Measurements from ENCODE around the gene CCDC187. TPM values are rescaled to one million over a fixed set of nuclear protein-coding genes. Genes with fewer than 3 reads are reported as not detected.

The CCDC187 gene
- total and polyA plus RNA-seq, 2 of the 13 experiments (the other 11 are each of a cell fraction or from before 2014, with no cell fraction given) = 0.03 to 0.13 TPM

GRCh38 chr9:136208675-136209074 lies 95.2 kb downstream of the CCDC187 start (continued):
- TF ChIP-seq RAD51 (IDR thresholded peaks at IDR 0.05; ENCODE audit: borderline replicate concordance) (no peak), MLLT10 (CRISPR knock-in tag; IDR thresholded peaks at IDR 0.05) (no peak)
- TF ChIP-seq, protein P1, sequence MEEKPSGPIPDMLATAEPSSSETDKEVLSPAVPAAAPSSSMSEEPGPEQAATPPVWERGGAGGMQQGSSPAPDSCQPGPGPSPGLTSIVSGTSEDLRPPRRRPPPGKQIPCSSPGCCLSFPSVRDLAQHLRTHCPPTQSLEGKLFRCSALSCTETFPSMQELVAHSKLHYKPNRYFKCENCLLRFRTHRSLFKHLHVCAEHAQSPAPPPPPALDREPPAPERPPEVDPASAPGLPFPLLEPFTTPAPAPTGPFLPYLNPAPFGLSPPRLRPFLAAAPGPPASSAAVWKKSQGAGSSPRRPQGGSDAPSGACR (CRISPR knock-in tag; IDR thresholded peaks at IDR 0.05) = no peak

- BruUV-seq (replicated peaks) = no TSS peak
- intact Hi-C loops (cut with micrococcal nuclease; ENCODE audit: unreplicated experiment) (no loop called here), in situ Hi-C loops (cut with HindIII; ENCODE audit: extremely low pct_ligation_motif_present, low pct_unique_long_range_greater_than_20kb) (no loop called here)
- ChIA-PET POLR2A (no interaction called here), CTCF (ENCODE audit: low intra/inter-chr PET ratio, low total read pairs) (no interaction called here)
- TF ChIP-seq EZH2 (conservative IDR thresholded peaks at IDR 0.05; ENCODE audit: low read depth, low read length) (no peak), RBM22 (optimal IDR thresholded peaks at IDR 0.05; ENCODE audit: low read length) (peak; percentile 68)
- H3K79me2 ChIP-seq (ENCODE audit: insufficient read depth, low read length) = no peaks in the 10 kb centered on the region
- H3K9ac ChIP-seq (ENCODE audit: insufficient read depth, low read depth, low read length) = no peak overlapping the region
- H3K4me3 ChIP-seq (replicated peaks in 1 of 3; ENCODE audit: insufficient read depth in 1 of 3, low read depth in 2 of 3, low read length in 3 of 3) = no peak overlapping the region
- 96% methylated on average over 8 of the region's 9 CpGs for WGBS (ENCODE audit: low lambda C conversion rate)
- H3K4me1 ChIP-seq (ENCODE audit: insufficient read depth, low read length) = peaks cover 12% of the 10 kb centered on the region
- DNase-seq (ENCODE audit: low spot score) (no peak), ATAC-seq (no peak), FAIRE-seq (no peak)
- no peak overlapping the region for H2AFZ ChIP-seq (ENCODE audit: low read length)
- H3K27me3 ChIP-seq (ENCODE audit: control insufficient read depth in 1 of 2, insufficient read depth in 2 of 2, low read length in 2 of 2) = peaks cover 4 to 14% of the 10 kb centered on the region in 2 experiments; a peak in 4 of 5 replicates
- no peak overlapping the region for H3K4me2 ChIP-seq (ENCODE audit: low read depth, low read length)
- peaks cover 16 to 35% of the 10 kb centered on the region in 2 experiments for H3K36me3 ChIP-seq (replicated peaks in 1 of 2; ENCODE audit: control insufficient read depth in 1 of 2, insufficient read depth in 2 of 2, low read length in 2 of 2)
- no peak overlapping the region for H3K27ac ChIP-seq (ENCODE audit: extremely low read length, insufficient read depth, low read length)
- H3K9me3 ChIP-seq (ENCODE audit: low read length) = no peaks in the 10 kb centered on the region
- peaks cover 31% of the 10 kb centered on the region; the same call in 1 of the 2 replicates for H4K20me1 ChIP-seq (ENCODE audit: insufficient read depth, low read length)
These were observed 96.3 kb downstream of the CCDC187 start for GRCh38 chr9:136207616-136208015.

DNA sequence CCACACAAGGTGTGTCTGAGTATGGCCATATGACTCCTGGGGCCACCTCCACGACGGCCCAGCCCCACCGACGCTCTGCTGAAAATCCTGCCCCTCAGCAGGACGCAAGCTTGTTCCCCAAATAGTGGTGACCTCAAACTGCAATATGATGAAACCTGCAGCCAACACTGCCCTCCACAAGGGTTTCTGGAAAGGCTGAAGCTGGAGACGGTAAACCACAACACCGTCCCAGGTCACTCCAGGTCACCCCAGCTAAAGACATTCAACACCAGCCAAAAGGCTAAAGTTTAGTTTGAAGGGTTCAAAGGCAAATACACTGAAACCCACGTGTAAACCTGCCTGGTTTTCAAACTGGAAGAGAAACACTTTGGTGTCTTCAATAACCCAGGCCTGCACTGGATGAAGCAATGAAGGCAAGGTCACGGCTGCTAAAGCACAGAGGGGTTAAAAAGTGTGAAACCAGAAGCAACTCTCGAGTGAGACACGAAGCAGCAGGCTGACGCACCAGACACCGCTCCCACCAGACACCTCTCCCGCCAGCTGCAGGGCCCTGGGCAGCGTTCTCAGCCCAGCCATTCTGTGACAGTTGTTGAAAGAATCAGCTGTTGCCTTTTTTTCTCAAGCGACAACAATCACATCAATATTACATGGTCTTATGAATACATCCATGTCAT lies 97.2 kb downstream of the CCDC187 start:
- TSS peak; percentile 54 for BruUV-seq (replicated peaks)
- POLR2A ChIA-PET = interaction anchor here (0.9 kb wide), 1 partner anchor 38 kb away, joined by 3 read pairs; no protein-coding TSS in a partner anchor
- no peak for DNase-seq (ENCODE audit: low spot score)
- TF ChIP-seq SRSF4 (IDR thresholded peaks at IDR 0.05; ENCODE audit: low read depth, low read length, poor library complexity, severe bottlenecking) = no peak
- TF ChIP-seq, protein P2, sequence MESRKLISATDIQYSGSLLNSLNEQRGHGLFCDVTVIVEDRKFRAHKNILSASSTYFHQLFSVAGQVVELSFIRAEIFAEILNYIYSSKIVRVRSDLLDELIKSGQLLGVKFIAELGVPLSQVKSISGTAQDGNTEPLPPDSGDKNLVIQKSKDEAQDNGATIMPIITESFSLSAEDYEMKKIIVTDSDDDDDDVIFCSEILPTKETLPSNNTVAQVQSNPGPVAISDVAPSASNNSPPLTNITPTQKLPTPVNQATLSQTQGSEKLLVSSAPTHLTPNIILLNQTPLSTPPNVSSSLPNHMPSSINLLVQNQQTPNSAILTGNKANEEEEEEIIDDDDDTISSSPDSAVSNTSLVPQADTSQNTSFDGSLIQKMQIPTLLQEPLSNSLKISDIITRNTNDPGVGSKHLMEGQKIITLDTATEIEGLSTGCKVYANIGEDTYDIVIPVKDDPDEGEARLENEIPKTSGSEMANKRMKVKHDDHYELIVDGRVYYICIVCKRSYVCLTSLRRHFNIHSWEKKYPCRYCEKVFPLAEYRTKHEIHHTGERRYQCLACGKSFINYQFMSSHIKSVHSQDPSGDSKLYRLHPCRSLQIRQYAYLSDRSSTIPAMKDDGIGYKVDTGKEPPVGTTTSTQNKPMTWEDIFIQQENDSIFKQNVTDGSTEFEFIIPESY (CRISPR knock-in tag; IDR thresholded peaks at IDR 0.05) = peak; percentile 16; the same call in 1 of the 2 replicates

More for the DNA sequence above, 97.2 kb downstream of the CCDC187 start:
- H3K27ac ChIP-seq (ENCODE audit: extremely low read length, insufficient read depth, low read length) = no peak overlapping the region
- H3K4me1 ChIP-seq (ENCODE audit: insufficient read depth, low read length) = peaks cover 12% of the 10 kb centered on the region
- H3K9ac ChIP-seq (ENCODE audit: insufficient read depth, low read depth, low read length) = no peak overlapping the region
- no peak for ATAC-seq
- CTCF ChIA-PET (ENCODE audit: low intra/inter-chr PET ratio, low total read pairs) = no interaction called here
- intact Hi-C loops (cut with micrococcal nuclease; ENCODE audit: unreplicated experiment) (no loop called here), in situ Hi-C loops (cut with HindIII; ENCODE audit: extremely low pct_ligation_motif_present, low pct_unique_long_range_greater_than_20kb) (no loop called here)
- H3K27me3 ChIP-seq (ENCODE audit: control insufficient read depth in 1 of 2, insufficient read depth in 2 of 2, low read length in 2 of 2) = peaks cover 5 to 22% of the 10 kb centered on the region in 2 experiments; a peak in 4 of 5 replicates
- H3K79me2 ChIP-seq (ENCODE audit: insufficient read depth, low read length) = no peaks in the 10 kb centered on the region
- peaks cover 31% of the 10 kb centered on the region; the same call in 1 of the 2 replicates for H4K20me1 ChIP-seq (ENCODE audit: insufficient read depth, low read length)
- H3K9me3 ChIP-seq (ENCODE audit: low read length) = no peaks in the 10 kb centered on the region
- no peak overlapping the region for H2AFZ ChIP-seq (ENCODE audit: low read length)
- H3K36me3 ChIP-seq (replicated peaks in 1 of 2; ENCODE audit: control insufficient read depth in 1 of 2, insufficient read depth in 2 of 2, low read length in 2 of 2) = peaks cover 12 to 28% of the 10 kb centered on the region in 2 experiments; a peak in 4 of 5 replicates
- peak; percentile 65 for FAIRE-seq
- WGBS (ENCODE audit: low lambda C conversion rate) = 72% methylated on average over 16 of the region's 16 CpGs
- H3K4me2 ChIP-seq (ENCODE audit: low read depth, low read length) = no peak overlapping the region
- no peak overlapping the region for H3K4me3 ChIP-seq (replicated peaks in 1 of 3; ENCODE audit: insufficient read depth in 1 of 3, low read depth in 2 of 3, low read length in 3 of 3)
